K562 (cell line): Measurements from ENCODE around the gene GSTA3. TPM values are rescaled to one million over a fixed set of nuclear protein-coding genes. Genes with fewer than 3 reads are reported as not detected.
A peak's percentile ranks its signal among the peaks of the same experiment; 100 is the strongest.

Source experiments
- ATAC-seq: fragments of 200-7000 bp; cut with Tn5 transposase; 3 replicates; pipeline ENCODE4 v1.9.1; 2020; ENCODE audit warnings: moderate library complexity
- BruUV-seq: library from RNA; stranded (reverse); fragments of 400-500 nt; replicated peaks from 2 replicates; lab custom pipeline; 2021; lab: Mats Ljungman, UMichigan
- CTCF ChIA-PET: fragments of 300-600 bp; formaldehyde crosslinking; extraction: SDS; loops from one replicate; lab custom pipeline; 2021; ENCODE audit warnings: low intra/inter-chr PET ratio; lab: Yijun Ruan, JAX
- POLR2A ChIA-PET: fragments of 300-600, 350-650 bp; sonication (Branson Sonifier 250); formaldehyde crosslinking; extraction: SDS; loops from one replicate; lab custom pipeline; 2021; ENCODE audit warnings: antibody characterized with exemption, inconsistent platforms; lab: Yijun Ruan, JAX
- DNase-seq, 4 experiments: peaks; one replicate each; pipeline versions ENCODE4 v3.0.0 to v3.0.0-alpha.2; 2011 to 2018; ENCODE audit warnings: low spot score in 3 of 4, mixed read lengths in 3 of 4; ENCODE audit errors: extremely low read depth in 1 of 4
- FAIRE-seq: peaks from 2 replicates; lab custom pipeline; 2011; peaks lifted over from hg19 to GRCh38; lab: Jason Lieb, UNC
- H2AFZ ChIP-seq: 2 replicates; pipeline ENCODE4 v1.6.0; 2011; ENCODE audit warnings: low read depth, low read length, control low read depth, inconsistent platforms
- H3K27ac ChIP-seq: fragments of 200-600 bp; 3 replicates; pipeline ENCODE4 v1.8.0; 2011; ENCODE audit warnings: low read depth, mild to moderate bottlenecking, control low read depth, inconsistent platforms, low read length, moderate library complexity, mixed read lengths; ENCODE audit errors: extremely low read depth
- H3K27me3 ChIP-seq, 2 experiments: fragments of 300-600 bp in 1 of 2; 2 replicates in 1 of 2; 3 replicates in 1 of 2; pipeline versions ENCODE4 v1.6.0 to v1.8.0; 2011; ENCODE audit warnings: inconsistent platforms in 2 of 2, low read length in 2 of 2, mild to moderate bottlenecking in 1 of 2, mixed read lengths in 1 of 2, moderate library complexity in 1 of 2; ENCODE audit not compliant: control insufficient read depth in 2 of 2, insufficient read depth in 2 of 2
- H3K36me3 ChIP-seq: fragments of 300-600 bp; 3 replicates; pipeline ENCODE4 v1.8.0; 2011; ENCODE audit warnings: mild to moderate bottlenecking, low read length, inconsistent platforms; ENCODE audit not compliant: control insufficient read depth, insufficient read depth
- H3K4me1 ChIP-seq, 2 experiments: fragments of 200-600 bp in 1 of 2; replicated peaks in 1 of 2; 2 replicates in 1 of 2; 3 replicates in 1 of 2; pipeline versions ENCODE4 v1.5.1 to v1.8.0; 2011; ENCODE audit warnings: inconsistent platforms in 2 of 2, low read length in 2 of 2, mild to moderate bottlenecking in 1 of 2, mixed read lengths in 1 of 2, moderate library complexity in 1 of 2; ENCODE audit not compliant: control insufficient read depth in 2 of 2, insufficient read depth in 2 of 2
- H3K4me2 ChIP-seq: 2 replicates; pipeline ENCODE4 v1.6.1; 2011; ENCODE audit warnings: low read length, control low read depth, inconsistent platforms, mixed read lengths; ENCODE audit not compliant: insufficient read depth
- H3K4me3 ChIP-seq: fragments of 200-600 bp; sonication (generic), shearing (Covaris generic); 2 replicates; pipeline ENCODE4 v1.5.1; 2016; ENCODE audit warnings: control low read depth, inconsistent platforms
- H3K79me2 ChIP-seq: fragments of 200-600 bp; 3 replicates; pipeline ENCODE4 v1.8.0; 2011; ENCODE audit warnings: low read length, inconsistent platforms; ENCODE audit not compliant: control insufficient read depth, insufficient read depth
- H3K9ac ChIP-seq, 2 experiments: 2 replicates each; pipeline versions ENCODE4 v1.6.0 to v1.6.1; 2011; ENCODE audit warnings: low read depth in 2 of 2, low read length in 2 of 2, control low read depth in 1 of 2, inconsistent platforms in 1 of 2, mild to moderate bottlenecking in 1 of 2, mixed read lengths in 1 of 2; ENCODE audit not compliant: insufficient read depth in 1 of 2
- H3K9me1 ChIP-seq: one replicate; pipeline ENCODE4 v1.6.0; 2011; ENCODE audit warnings: inconsistent platforms, mild to moderate bottlenecking, low read length, moderate library complexity; ENCODE audit not compliant: control insufficient read depth, insufficient read depth
- H3K9me3 ChIP-seq: replicated peaks from 2 replicates; pipeline ENCODE4 v1.5.1; 2011; ENCODE audit warnings: low read depth, low read length, inconsistent platforms; ENCODE audit not compliant: control insufficient read depth, insufficient read depth
- H4K20me1 ChIP-seq: replicated peaks from 2 replicates; pipeline ENCODE4 v1.6.1; 2011; ENCODE audit warnings: low read length, inconsistent platforms, mixed read lengths; ENCODE audit not compliant: control insufficient read depth, insufficient read depth
- ATF2 ChIP-seq: sonication (generic); formaldehyde crosslinking; IDR thresholded peaks from 2 replicates; pipeline ENCODE4 v1.8.1; 2022; ENCODE audit warnings: missing genetic modification reagents
- MCM7 ChIP-seq, 2 experiments: fragments of 450-650 bp; IDR thresholded peaks; 2 replicates each; pipeline ENCODE4 v1.6.1; 2016 to 2018
- NFIC ChIP-seq: fragments of 450-650 bp; IDR thresholded peaks from 2 replicates; pipeline ENCODE4 v1.6.1; 2017; ENCODE audit warnings: mild to moderate bottlenecking, inconsistent platforms
- NFXL1 ChIP-seq: fragments of 450-650 bp; formaldehyde crosslinking; IDR thresholded peaks from 2 replicates; pipeline ENCODE4 v1.4.0; 2021; ENCODE audit warnings: mild to moderate bottlenecking
- SMC3 ChIP-seq: conservative IDR thresholded peaks from 2 replicates; pipeline ENCODE4 v1.6.1; 2011; ENCODE audit warnings: low read depth, low read length, improper control_type of control experiment; ENCODE audit not compliant: insufficient read depth
- ZNF212 ChIP-seq: fragments of 450-650 bp; formaldehyde crosslinking; IDR thresholded peaks from 2 replicates; pipeline ENCODE4 v1.4.0; 2020; ENCODE audit warnings: mild to moderate bottlenecking
- ZNF3 ChIP-seq: fragments of 250-450 bp; sonication (Bioruptor Pico); IDR thresholded peaks from 2 replicates; pipeline ENCODE4 v1.5.0; 2021; ENCODE audit warnings: mild to moderate bottlenecking, moderate library complexity
- ZNF324 ChIP-seq: fragments of 250-450 bp; sonication (Bioruptor Pico); IDR thresholded peaks from 2 replicates; pipeline ENCODE4 v1.4.0; 2020; ENCODE audit warnings: mild to moderate bottlenecking
- ZNF780A ChIP-seq: fragments of 250-450 bp; sonication (Bioruptor Pico); IDR thresholded peaks from 2 replicates; pipeline ENCODE4 v1.5.0; 2021; ENCODE audit warnings: mild to moderate bottlenecking
- WGBS: fragments of 100-300 bp; shearing (Covaris generic); methylation state at CpG from one replicate; pipeline ENCODE4 v1.1.6; 2016; ENCODE audit warnings: low coverage, mixed read lengths; ENCODE audit not compliant: insufficient coverage; ENCODE audit errors: missing lambda C conversion rate; 5-methylcytosine and 5-hydroxymethylcytosine counted together
- in situ Hi-C: fragments of 300-500 bp; cut with MboI; formaldehyde crosslinking; loops from 4 replicates; pipeline ENCODE4 v1.15.0; 2018; ENCODE audit warnings: inconsistent platforms, mixed read lengths
- intact Hi-C: fragments of 100-400 bp; cut with micrococcal nuclease; formaldehyde crosslinking; loops from 2 replicates; pipeline ENCODE4 v1.14.2; 2022
- polyA plus RNA-seq, 8 experiments: library from polyadenylated mRNA; depleted of rRNA in 4 of 8; stranded (reverse) in 5 of 8; unstranded in 3 of 8; fragments of >200 nt; fragmentation: Nextera tagmentation in 2 of 8; fragmentation: Illumina TruSeq in 1 of 8; extraction: Ambion mirVana in 2 of 8; extraction: Trizol in 1 of 8; gene quantifications; 2 replicates each; pipeline versions ENCODE4 v1.2.1 to v1.2.3, GENCODE V29; 2011 to 2014; ENCODE audit warnings: inconsistent platforms in 1 of 8, missing spikeins in 1 of 8
- total RNA-seq, 7 experiments: library from RNA; depleted of rRNA in 6 of 7; stranded (reverse); fragments of >200 nt in 6 of 7; fragmentation: Illumina TruSeq in 2 of 7; extraction: Trizol in 2 of 7; gene quantifications; 2 replicates each; pipeline versions ENCODE4 v1.2.1 to v1.2.3, GENCODE V29; 2011 to 2021; ENCODE audit warnings: low replicate concordance in 1 of 7
- TF ChIP-seq, protein P1 (sequence below), 2 experiments: IDR thresholded peaks in 1 of 2; conservative IDR thresholded peaks in 1 of 2; 2 replicates each; pipeline ENCODE4 v1.6.1; 2016; ENCODE audit warnings: low read depth in 2 of 2, mild to moderate bottlenecking in 1 of 2, missing compliant biosample characterization in 1 of 2, missing genetic modification characterization in 1 of 2, moderate library complexity in 1 of 2
- TF ChIP-seq, protein P2 (sequence below): sonication (generic); formaldehyde crosslinking; IDR thresholded peaks from 2 replicates; pipeline ENCODE4 v1.8.0; 2022; ENCODE audit warnings: mild to moderate bottlenecking, missing genetic modification reagents

Gene GSTA3
- total and polyA plus RNA-seq, 9 of the 15 experiments (the other 6 are each of a cell fraction or from before 2014, with no cell fraction given), result not detected

GRCh38 chr6:52876056-52876787 is 33.3 kb downstream of the GSTA3 start:
- BruUV-seq, result no TSS peak
- no peak for FAIRE-seq
- intact Hi-C loops, result no loop called here
- DNase-seq, result no peak
- peak; percentile 74 for TF ChIP-seq NFIC
- no peak for TF ChIP-seq ZNF324
- ChIA-PET CTCF (no interaction called here), POLR2A (interaction anchor here (0.6 kb wide), 1 partner anchor 87 kb away, joined by 3 read pairs; no protein-coding TSS in a partner anchor)
- Histone ChIP-seq H3K27ac (no peak overlapping the region), H3K27me3 (peaks cover 8 to 15% of the 10 kb centered on the region in 2 experiments; a peak in 1 of 5 replicates), H3K4me2 (no peak overlapping the region), H3K9me3 (no peaks in the 10 kb centered on the region), H4K20me1 (no peaks in the 10 kb centered on the region), H3K4me3 (no peak overlapping the region), H3K4me1 (no peaks in the 10 kb centered on the region; a peak in 1 of 5 replicates), H3K36me3 (no peaks in the 10 kb centered on the region), H3K9me1 (no peaks in the 10 kb centered on the region), H2AFZ (no peak overlapping the region), H3K79me2 (no peaks in the 10 kb centered on the region), H3K9ac (no peak overlapping the region)
- in situ Hi-C loops, result no loop called here
- WGBS, result 7% methylated on average over 7 of the region's 7 CpGs
- no peak for ATAC-seq

DNA sequence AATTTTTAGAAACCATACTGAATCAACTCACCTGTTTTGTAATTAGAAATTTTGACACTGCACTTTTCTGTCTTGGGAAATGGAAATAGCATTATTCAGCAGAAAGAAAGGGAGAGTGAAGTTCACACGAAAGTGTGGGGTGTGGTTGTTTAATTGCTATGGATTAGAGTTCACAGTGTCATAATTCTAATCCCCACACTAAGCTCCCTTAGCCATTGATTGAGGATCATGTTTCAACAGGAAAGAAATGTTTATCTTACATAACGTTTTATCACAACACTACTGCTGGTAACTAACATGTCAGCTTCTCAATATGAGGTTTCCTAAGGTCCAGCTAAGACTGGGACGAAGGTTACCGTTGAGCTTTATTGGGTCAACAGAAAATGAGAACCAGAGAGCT is 37.5 kb downstream of the GSTA3 start:
- Histone ChIP-seq H3K4me1 (no peaks in the 10 kb centered on the region; a peak in 1 of 5 replicates), H3K9me3 (no peaks in the 10 kb centered on the region), H2AFZ (no peak overlapping the region), H3K9ac (no peak overlapping the region), H3K36me3 (no peaks in the 10 kb centered on the region), H3K27ac (no peak overlapping the region), H3K9me1 (no peaks in the 10 kb centered on the region), H3K4me2 (no peak overlapping the region), H3K4me3 (no peak overlapping the region), H4K20me1 (no peaks in the 10 kb centered on the region), H3K27me3 (peaks cover 4 to 16% of the 10 kb centered on the region in 2 experiments; a peak in 2 of 5 replicates), H3K79me2 (no peaks in the 10 kb centered on the region)
- BruUV-seq, result no TSS peak
- intact Hi-C loops, result no loop called here
- ATAC-seq (no peak), DNase-seq (no peak), FAIRE-seq (no peak)
- in situ Hi-C loops, result no loop called here
- ChIA-PET CTCF (no interaction called here), POLR2A (no interaction called here)
- 0% methylated on average over 4 of the region's 4 CpGs for WGBS
- TF ChIP-seq SMC3 (no peak), ZNF780A (CRISPR knock-in tag) (no peak), MCM7 (IDR thresholded peaks at IDR 0.05) (no peak), NFXL1 (CRISPR knock-in tag) (no peak), ATF2 (CRISPR knock-in tag) (no peak), ZNF3 (no peak), ZNF212 (CRISPR knock-in tag) (no peak)
- TF ChIP-seq, protein P1, sequence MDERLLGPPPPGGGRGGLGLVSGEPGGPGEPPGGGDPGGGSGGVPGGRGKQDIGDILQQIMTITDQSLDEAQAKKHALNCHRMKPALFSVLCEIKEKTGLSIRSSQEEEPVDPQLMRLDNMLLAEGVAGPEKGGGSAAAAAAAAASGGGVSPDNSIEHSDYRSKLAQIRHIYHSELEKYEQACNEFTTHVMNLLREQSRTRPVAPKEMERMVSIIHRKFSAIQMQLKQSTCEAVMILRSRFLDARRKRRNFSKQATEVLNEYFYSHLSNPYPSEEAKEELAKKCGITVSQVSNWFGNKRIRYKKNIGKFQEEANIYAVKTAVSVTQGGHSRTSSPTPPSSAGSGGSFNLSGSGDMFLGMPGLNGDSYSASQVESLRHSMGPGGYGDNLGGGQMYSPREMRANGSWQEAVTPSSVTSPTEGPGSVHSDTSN (CRISPR knock-in tag; IDR thresholded peaks at IDR 0.05; ENCODE audit: low read depth), result no peak
- TF ChIP-seq, protein P1 (tag; conservative IDR thresholded peaks at IDR 0.05; ENCODE audit: low read depth), result no peak
- TF ChIP-seq, protein P2, sequence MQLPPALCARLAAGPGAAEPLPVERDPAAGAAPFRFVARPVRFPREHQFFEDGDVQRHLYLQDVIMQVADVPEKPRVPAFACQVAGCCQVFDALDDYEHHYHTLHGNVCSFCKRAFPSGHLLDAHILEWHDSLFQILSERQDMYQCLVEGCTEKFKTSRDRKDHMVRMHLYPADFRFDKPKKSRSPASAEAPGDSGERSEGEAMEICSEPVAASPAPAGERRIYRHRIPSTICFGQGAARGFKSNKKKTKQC, result no peak
